GM08714 (cell line): Measurements from ENCODE around the gene RNF213.

Experiments used
- H3K4me3 ChIP-seq: fragments of 200-500 bp; sonication (Bioruptor generic); 2 replicates; pipeline ENCODE4 v1.5.1; 2014; ENCODE audit warnings: mild to moderate bottlenecking, low read length, inconsistent platforms
- ZNF274 ChIP-seq: IDR thresholded peaks from 2 replicates; pipeline ENCODE4 v1.6.1; 2012; ENCODE audit warnings: mild to moderate bottlenecking, low read depth, low read length

The RNF213 gene

DNA sequence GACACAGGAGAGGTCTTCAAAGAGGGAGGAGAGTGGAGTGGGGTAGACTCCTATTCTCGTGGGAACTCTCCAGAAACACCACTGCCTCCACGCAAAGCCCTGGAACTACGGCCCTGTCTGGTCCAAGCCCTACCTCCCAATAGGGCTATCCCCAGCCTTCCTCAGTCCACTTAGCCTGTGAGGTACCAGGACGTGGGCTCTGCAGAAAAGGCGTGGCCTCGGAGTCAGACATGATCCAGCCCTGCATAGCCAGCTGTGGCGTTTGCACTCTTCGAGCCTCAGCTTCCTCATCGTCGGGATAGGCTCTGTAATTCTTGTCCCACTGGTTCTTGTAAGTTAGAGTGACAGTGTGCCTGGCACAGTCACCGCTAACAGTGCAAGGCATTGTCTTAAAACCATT is 168.1 kb downstream of the RNF213 start:
- no peak overlapping the region for H3K4me3 ChIP-seq
- no peak for TF ChIP-seq ZNF274

DNA sequence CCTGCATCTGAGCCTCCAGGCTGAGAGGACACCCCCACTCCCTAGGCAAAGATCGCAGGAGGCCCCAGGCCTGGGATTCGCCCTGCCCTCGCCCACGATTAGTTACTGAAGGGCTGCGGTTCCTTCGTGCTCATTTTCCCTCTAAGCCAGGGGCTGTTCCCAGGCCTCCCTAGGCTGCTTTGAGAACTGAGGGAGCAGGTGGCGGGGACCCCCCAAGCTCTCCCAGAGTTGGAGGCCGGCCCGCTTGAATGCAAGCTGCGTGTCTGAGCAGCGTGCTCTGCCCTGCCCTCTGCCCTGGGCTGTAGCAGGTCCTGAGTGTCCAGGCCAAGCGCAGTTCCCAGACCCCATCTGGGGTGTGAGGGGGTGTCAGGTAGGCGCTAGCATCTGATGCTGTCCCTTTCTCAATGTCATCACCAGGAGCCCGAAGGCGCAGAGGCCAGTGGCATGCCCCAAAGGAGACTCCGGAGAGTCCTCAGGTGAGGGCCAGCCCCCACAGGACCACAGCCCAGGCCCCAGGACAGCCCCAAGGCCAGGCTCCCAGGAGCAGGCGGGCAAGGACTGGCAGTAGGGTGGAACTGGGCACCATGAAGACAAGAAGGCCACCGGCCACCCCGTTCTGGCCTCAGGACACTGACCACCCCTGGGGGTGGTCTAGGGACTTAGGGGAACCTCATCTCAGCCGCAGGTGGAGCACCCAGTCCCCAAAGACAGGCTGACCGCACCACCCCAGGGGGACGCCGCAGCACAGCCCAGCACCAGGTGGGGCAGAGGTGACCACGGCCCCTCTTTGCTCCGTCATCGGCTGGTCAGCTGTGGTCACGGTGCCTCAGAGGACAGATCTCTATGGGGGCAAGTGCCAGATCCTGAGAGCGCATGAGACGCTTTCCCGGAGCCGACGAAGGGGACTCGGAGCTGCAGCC is 169.0 kb downstream of the RNF213 start:
- H3K4me3 ChIP-seq = no peak overlapping the region
- no peak for TF ChIP-seq ZNF274

DNA sequence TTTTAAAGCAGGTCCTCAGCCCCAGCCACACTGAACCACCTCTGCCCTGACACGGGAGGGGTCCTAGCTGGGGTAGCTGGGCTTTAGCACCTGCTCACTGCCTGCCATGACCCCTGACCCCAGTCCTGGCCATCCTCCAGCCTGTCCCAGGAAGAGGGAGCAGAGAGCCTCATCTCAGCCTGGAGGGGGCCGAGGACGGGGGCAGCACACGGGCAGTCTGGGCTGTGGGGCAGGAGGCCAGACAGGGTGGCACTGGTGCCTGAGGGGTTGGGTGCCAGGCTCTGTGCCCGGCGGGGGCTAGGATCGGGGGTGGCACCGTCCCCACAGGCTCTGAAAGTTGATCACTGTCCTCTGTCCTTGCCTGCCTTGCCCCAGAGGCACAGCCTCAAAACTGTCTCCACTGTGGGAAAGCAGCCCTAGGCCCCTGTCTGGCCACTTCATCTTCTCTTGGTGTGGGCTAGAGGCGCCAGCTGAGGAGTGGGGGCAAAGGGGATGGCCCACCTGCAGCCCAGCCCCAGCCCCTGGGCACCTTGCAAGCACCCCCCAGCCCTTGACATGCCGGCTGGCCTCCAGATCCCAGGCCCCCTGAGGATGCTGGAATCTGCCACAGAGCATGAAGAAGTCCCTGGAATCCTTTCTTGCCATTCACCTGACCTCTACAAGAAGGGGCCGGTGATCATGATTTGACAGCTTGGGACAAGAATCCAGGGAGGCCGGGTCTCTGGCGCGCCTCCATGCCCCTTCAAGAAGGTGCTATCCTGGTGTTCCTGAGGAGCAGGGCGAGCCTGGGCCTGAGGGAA is 170.0 kb downstream of the RNF213 start:
- H3K4me3 ChIP-seq = no peak overlapping the region
- no peak for TF ChIP-seq ZNF274

DNA sequence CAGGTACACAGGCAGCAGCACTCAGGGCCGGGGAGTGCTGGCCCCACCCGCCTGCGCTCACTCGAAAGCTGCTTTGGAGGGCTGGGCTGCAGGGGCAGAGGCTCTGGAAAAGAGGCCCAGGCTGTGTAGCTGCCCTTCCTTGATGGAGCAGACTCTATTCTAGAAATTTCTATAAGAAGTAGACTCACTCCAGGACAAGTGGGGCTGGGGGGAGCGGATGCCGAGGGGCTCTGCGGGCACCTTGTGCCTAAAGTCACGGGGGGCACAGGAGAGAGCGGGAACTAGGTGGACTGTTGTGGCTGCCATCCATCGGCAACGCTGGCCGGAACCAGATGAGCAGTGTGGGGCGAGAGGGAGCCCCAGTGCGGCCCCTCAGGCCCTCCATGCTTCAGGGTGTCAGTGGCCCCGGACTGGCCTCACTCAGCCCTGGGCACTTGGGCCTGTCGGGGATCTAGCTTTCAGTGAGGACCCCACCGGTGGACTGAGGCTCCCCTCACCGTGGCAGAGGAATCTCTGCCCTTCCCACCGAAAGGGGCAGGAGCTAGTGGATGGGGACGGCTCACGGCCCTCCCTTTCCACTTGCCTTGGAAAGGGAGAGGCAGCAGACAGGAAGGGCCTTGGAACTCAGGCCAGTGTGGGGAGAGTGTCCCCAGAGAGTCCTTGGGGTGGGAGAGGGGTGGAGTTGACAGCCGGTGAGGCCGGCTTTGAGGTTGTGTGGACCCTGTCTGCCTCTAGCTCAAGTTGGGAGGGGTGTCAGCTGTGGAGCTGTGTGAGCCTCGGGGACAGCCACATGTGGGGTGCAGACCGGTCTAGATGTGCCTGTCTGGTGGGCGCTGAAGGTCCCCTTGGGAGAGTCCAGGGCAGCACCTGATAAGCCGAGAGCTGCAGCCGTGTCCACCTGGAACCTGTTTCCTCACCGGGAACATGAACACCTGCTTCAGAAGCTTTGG is 170.9 kb downstream of the RNF213 start:
- no peak overlapping the region for H3K4me3 ChIP-seq
- TF ChIP-seq ZNF274 = no peak

DNA sequence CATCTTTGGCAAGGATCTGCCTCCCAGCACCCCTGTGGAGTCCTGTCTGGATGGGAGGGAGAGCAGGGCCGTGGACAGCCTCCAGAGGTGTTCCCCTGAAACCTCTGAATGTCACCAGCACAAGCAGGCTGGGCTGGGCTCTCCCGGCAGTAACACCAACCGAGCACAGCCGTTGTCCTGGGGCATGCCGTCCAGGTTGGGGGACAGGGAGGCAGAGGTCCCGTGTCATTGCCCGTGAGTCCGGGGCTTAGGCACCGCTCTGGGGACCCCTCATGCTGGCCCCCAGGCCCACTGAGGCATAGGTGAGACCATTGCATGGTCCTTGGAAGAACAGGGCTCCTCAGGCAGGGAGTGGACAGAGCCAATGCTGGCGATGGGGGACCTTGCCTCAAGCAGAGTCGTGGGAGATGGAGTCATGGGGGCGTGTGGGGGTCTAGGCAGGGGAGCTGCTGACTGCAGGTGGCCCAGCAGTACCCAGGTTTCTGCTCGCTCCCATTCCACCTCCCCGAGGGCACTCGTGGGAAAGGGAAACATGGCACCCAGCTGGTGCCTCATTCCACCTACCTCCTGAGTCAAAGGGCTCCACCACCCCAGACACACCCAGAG is 171.8 kb downstream of the RNF213 start:
- TF ChIP-seq ZNF274 = no peak
- no peak overlapping the region for H3K4me3 ChIP-seq

DNA sequence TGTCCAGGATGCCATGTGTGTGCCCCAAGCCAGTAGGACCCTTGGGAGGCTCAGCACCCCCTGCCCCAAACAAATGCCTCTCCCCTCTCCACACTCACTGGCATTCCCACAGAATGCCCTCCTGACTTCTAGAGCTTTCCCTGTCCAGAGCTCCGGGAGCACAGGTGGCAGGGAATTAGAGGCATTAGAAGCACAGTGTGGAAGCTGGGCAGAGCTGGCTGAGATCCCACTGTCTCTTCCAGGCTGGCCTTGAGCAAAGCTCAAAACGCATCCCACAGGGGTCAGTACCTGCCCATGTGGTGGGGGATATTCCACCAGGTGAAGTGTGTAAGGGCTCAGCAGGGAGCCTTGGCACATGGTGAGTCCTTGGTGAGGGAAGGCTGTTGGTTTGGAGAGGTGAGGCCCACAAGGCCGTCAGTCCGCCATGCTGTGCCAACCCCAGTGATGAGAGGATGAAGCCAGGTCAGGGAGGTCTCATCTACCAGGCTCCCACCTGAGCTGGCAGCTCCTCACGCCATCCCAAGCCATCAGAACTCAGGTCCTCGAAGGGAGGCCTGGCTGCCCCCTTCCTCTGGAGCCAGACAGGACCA is 172.4 kb downstream of the RNF213 start:
- no peak overlapping the region for H3K4me3 ChIP-seq
- TF ChIP-seq ZNF274 = no peak

DNA sequence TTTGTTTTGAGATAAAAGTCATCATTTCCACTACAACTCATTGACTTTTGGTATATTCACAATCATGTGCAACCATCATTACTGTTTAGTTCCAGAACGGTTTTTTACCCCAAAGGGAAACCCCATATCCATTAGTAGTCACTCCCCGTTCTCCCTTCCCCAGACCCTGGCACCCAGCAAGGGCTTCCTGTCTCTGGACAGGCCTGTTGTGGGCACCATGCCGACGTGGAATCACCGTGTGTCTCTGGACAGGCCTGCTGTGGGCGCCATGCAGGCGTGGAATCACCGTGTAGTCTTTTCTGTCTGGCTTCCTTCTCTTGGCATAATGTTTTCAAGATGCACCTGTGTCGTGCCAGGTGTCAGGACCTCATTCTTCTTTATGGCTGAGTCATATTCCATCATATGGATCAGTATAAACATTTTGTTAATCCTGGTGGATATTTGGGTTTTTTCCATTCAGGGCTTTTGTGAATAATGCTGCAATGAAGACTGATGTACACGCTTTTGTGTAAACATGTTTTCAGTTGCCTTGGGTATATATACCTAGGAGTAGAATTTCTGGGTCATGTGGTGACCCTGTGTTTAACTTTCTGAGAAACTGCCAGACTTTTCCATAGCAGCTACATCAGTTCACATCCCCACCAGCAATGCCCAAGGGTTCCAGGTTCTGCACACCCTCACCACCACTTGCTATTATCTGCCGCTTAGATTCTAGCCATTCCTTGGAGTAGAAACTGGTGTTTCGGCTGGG is 173.4 kb downstream of the RNF213 start:
- no peak overlapping the region for H3K4me3 ChIP-seq
- no peak for TF ChIP-seq ZNF274

DNA sequence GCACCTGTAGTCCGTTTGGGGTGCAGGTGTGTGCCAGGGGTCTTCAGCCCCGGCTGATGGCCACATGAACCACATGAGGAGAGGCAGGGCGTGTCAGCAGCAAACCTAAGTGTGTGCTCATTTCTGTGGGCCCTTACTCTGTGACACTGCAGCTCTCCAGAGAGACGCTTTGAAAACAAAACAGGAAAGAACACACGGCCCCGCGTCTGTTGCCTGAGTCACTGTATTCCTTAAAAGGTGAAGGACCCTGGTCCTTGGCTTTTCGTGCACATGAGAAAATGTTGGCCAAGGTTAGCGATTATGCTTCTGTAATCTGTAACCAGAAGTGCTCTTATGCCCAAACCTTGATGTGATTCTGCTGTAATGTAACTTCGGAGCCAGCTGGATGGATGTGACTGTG is 176.9 kb downstream of the RNF213 start:
- no peak for TF ChIP-seq ZNF274
- H3K4me3 ChIP-seq = no peak overlapping the region

DNA sequence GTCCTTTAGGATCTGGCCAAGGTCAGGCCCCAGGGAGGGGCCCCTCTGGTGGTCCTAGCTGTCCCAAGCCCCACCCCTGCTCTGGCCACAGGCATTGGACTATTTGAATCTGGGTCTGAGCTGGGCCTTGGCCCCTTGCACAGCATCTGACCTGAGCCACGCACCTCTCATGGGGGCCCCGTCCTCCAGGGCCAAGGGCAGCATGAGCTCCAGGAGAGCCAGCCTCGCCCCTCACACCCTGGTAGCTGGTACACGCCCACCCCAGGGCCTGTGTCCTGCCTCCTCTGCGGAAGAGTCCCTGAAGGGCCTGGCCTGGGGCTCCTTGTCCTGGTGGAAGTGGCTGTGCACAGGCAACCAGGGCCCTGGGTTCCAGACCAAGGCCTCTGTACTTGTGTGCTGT is 178.2 kb downstream of the RNF213 start:
- no peak overlapping the region for H3K4me3 ChIP-seq
- TF ChIP-seq ZNF274 = no peak

DNA sequence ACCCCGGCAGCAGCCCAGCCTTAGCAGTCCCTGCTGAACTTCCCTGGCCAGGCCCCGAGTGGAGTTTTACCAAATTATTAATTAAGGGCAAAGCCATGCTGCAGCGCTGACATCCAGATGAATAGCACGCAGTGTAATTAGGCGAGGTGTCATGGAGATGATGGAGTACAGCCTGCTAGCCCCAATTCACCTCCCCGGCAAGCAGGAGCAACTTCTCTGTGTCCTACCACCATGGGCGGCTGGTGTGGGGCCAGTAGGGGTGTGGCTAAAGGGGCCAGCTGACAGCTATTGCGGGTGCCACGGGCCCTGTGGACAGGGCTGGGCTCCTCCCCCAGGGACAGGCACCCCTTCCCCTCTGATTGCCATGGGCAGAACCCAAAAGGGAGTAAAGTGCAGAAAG is 178.8 kb downstream of the RNF213 start:
- H3K4me3 ChIP-seq = no peak overlapping the region
- TF ChIP-seq ZNF274 = no peak

DNA sequence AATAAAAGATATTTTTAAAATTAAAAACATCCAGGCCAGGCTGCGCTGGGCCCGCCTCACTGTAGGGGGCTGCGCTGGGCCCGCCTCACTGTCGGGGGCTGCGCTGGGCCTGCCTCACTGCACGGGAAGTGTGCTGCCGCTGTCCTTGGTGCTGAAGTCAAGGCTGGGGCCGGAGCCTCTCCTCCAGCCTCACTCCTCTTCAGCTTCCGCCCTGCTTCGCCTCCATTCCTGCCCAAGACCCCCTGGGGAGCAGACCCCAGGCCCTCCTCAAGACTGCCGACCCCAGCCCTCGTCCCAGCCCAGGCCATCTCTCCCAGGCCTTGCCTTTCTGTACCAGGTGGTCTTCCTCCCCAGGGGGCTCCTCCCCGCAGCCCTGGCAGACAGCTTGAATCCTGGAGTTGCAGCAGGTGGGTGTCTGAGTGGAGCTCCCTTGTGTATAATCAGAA is 180.5 kb downstream of the RNF213 start:
- H3K4me3 ChIP-seq = no peak overlapping the region
- no peak for TF ChIP-seq ZNF274

DNA sequence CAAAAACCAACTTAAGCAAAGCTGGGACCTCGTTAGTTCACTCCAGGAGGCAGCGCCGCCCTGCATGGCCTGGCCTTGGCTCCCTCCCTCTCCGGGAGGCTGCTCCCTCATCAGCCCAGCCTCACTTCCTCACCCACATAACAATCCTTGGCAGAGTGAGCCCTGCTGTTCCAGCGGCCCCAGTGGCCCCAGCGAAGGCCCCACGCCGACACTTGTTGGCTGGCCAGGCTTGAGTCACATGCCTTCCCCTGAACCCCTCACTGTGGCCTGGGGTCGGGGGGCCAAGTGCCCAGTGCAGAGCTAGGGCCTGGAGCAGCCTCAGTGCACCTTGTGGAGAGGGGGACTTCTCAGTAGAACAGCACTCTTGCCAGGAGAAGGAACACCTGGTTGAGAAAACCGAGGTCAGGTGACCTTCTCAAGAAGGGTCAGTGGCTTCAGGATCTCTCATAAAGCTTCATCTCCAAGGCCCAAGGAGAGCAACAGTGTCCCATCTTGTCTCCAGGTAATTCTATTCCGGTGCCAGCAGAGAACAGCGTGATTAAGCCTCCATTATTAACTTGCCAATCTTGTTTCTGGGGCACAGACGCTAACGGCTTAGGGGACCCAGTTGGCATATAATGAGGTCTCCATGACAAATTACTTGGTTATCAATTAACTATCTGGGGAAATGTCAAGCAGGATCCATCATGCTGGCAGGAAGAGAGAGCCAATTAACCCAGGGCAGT is 181.1 kb downstream of the RNF213 start:
- no peak overlapping the region for H3K4me3 ChIP-seq
- no peak for TF ChIP-seq ZNF274
